HG02840 (cell line): ENCODE measurements around the gene MAST4.

ENCODE experiments used
- ATAC-seq: cut with Tn5 transposase; IDR thresholded peaks from one replicate; pipeline ENCODE4 v1.9.1; 2021; ENCODE audit warnings: mild to moderate bottlenecking, moderate library complexity, moderate number of reproducible peaks; ENCODE audit not compliant: unreplicated experiment, low FRiP score

The MAST4 gene

DNA sequence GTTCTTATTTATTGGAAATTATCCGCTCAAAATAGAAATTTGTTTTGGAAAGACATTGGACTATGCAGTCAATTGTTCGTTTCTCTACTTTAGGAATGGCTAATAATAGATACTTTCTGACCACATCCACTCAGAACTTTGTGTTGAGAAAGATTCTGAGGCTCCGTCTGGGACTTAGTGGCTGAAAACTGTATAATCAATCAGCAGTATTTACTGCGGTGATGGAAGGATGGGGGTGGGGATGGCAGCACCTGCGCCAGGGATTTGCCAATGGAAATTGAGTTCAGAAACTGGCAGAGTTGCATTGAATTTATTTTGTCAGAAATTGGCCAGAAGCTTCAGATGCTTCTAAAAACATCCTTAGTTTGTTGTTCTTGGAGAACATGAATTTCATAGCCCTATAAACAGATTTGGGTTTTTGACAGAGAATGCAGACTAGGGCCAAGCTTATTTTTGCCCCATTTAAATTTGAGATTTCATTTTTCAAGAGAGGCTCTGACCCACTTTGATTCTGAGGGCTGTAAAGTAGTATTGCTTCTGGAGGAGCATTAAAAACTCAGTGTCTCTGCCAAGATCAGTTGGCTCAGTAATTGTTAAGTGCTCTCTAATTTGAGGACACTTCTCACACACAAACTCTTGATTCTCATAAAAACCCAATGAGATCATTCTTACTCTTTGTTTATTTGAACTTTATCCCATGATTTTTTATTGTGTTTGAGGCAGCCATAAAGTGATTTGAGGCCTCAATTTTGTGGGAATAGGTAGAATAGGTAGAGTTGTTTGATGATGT is 385.3 kb downstream of the MAST4 start:
- ATAC-seq = no peak

DNA sequence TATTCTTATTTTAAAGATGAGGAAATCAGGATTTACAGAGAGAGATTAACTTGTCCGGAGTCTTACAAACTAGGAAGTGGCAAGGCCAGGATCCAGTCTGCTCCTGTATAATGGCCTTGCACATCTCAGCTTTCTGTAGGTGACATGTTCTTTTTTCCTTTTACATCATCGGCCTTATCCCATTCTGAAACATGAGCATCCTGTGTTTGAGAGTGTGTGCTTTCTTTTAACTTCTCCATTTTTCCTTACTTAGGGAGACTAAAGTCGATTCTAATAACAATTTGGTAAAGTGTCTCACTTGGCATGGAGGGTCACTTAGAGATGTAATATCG is 385.8 kb downstream of the MAST4 start:
- ATAC-seq = no peak

DNA sequence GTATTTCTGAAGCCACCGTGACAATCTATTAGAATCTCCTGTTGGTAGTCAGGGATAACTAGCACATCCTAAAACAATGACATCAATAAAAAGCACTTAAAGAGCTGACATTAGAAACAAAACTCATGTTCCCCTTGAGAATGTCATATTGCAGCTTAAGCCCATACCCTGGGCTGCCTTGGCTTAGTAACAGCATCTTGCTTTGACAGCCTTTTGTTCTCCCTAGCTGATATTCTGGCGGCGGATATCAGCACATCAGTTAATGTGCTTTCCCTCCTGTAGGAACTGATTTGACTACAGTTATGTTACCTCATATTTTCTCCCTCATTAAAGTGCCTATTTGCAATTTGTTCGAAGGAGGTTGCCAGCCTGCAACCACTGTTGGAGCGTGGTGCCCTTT is 386.3 kb downstream of the MAST4 start:
- no peak for ATAC-seq

DNA sequence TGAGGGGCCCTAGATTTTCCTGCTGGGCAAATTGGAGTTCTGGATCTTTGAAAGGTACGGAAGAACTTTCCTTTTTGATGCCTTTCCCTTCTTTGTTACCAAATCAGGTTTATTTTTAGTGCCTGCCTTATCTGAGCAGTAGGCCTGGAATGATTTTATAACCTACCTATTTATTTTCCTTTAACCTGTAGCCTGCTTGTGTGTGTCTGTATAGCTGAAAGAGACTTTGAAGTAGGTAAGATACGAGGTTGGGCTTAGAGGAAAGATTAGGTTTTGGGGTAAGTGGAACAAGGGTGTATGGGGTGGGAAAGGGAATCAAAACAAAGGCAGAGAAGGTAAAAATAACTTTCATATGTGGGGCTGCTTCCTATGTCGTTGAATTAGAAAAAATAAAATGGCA is 389.2 kb downstream of the MAST4 start:
- no peak for ATAC-seq

DNA sequence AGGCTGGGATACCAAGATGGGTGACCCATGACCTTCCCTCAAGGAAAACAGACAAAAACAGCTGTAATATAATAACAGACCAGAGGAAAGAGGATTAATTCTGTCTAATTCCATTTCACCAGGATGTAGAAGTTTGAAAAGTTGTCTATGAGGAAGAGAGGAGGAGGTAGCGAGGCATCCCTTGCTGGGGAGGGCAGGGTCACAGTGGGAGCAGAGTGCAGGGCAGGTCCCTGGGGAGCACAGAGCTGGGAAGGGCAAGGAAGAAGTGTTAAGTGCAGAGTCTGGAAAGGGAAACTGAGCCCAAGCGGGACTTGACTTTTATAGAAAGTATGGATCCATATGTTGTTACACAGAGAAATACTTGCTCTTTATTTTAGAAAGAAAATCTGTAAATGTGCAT is 389.8 kb downstream of the MAST4 start:
- ATAC-seq = no peak

DNA sequence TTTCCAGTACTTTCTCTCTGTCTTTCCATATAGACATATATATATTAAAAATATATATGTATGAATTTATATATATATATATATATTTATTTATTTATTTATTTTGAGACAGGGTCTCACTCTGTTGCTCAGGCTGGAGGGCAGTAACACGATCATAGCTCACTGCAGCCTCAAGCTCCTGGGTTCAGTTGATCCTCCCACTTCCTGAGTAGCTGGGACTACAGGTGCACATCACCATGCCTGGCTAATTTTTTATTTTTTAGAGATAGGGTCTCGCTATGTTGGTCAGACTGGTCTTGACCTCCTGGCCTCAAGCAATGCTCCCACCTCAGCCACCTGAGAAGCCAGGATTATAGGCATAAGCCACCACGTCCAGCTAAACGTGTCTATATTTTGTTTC is 390.3 kb downstream of the MAST4 start:
- no peak for ATAC-seq

DNA sequence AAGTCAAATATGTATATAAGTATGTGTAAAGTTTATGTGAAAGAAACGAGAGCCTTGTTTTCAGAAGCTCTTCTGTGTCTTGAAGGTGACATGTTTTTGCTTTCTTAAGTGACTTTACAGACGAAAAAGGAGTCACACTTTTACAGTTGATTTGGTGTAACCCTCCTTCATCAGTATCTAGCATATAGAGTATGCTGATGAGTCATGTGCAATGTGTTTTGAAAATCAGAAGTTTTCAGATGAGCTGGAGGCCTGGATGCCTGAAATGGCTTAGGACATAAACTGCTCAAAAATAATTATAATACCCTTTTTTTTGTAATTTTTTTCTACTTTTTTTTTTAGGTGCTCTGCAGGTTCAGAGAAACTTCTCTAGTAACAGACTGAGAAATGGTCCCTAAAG is 390.9 kb downstream of the MAST4 start:
- no peak for ATAC-seq

DNA sequence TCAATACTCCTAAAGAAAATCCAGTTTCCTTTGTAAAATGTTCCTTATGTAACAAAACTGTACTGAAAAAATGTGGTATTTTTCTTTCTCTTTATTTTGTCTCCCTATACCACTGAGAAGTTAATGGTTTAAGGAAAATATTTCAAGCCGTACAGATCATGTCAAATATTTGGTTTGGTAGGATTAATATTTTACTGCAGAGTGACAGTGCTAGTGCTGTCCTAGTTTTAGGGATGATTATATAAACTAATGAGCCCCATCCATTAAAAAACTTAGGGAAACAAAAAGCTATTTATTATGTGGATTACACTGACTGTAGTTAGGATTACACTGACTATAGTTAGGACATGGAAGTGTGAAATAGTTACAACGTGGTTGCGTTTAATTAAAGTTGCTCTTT is 391.3 kb downstream of the MAST4 start:
- ATAC-seq = no peak

DNA sequence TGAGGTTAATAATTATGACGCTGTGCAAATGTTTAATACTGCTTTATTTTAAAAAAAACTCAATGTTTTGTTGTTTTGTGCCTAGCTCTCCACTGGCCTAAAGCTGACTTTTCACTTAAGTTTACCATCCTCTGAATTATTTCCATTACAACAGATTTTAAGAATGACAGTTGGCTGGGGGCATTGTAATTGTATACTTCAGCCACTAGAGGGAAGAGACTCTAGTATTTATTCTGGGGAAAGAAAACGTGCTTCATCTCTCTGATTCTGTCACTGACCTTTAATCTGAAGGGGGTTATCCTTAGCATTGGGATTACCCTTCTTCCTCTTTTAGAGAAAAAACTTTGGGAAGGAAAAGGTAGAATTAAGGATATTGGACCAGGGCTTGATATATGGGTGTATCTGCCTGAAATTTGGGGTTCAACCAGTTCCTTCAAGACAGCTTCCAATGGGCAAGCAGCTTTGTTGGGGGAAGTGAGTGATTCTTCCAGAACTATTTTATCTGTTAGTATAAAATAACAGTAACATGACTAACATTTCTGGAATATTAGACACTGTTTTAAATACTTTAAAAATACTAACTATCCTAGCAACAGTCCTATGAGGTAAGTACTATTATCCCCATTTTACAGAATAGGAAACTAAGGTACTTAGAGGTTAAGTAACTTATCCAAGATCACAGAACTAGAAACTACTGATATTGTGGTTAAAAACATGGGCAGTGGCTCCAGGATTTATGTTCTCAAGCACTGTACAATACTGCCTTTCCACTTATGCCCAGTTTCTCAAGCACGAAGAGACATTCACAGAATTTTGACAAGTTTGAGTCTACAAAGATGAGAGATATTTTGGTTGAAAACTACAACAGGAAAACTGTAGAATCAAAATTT is 392.0 kb downstream of the MAST4 start:
- no peak for ATAC-seq

DNA sequence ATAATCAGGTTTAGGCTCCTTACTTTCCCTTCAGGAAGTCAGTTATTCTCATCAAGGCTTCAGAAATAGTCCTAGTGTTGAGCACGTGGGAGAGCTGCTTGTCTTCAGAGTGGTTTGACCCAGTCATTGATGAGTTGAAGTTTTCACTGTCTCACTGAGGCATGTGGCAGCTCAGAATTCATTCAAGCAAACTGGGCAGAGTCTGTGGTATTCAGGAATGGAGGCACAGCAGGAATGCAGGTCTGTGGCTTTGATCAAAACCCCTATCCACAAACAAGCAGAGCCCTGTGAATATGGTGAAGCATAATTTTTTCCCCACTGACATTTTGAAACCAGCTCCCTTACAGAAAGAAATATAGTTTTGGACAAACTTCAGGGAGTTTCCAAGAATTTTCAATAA is 393.1 kb downstream of the MAST4 start:
- no peak for ATAC-seq

DNA sequence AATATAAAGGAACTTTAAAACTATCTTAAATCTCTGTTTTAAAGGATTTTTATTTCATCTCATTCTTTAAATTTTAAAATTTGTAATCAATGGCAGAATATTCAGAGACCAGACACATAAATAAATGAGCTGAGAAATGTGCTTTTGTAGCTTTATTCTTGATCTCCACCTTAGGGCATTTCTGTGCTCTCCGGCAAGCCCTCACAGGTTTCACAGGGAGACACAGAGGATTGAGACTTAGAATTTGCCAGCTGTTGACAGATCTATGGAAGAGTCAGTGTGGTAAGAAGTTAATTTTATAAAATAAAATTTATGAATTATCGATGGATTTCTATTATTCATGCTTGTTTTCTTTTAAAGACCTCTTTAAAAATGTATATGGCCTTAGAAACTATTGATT is 393.6 kb downstream of the MAST4 start:
- ATAC-seq = no peak

DNA sequence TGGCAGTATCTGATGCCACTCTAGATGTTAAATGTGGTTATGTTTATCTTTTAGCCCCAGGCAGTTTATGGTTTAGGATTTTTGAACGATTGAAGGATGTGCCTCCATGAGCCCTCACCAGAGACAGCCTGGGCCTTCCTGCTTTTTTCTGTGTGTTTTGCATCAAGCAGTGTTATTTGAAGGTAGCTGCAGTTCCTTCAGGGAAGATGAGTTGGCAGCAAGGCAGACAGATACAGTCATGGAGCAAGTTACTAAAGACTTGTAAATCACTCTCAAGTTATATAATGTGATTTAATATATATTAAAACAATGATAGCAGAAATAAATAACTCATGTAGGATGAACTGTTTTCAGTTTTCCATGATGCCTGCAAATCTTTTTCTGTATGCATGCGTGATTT is 395.6 kb downstream of the MAST4 start:
- no peak for ATAC-seq

DNA sequence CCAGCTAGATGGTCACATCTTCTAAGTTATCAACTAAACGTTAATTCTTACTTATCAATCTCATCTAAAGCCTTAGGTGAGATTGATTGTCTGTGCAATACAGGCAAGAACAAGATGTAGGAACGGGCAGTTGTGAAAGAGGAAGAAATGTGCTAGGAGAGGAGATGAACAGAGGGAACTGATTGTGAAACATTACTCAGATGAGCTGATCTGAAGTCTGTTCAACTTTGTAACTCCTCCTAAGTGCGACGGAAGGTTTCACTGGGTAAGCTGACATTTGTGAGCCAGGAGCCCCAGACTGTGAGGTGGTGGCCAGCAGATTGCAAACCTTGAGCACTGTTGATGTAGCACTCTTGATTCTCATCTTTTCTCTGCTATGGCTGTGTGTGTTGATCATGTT is 396.4 kb downstream of the MAST4 start:
- no peak for ATAC-seq

DNA sequence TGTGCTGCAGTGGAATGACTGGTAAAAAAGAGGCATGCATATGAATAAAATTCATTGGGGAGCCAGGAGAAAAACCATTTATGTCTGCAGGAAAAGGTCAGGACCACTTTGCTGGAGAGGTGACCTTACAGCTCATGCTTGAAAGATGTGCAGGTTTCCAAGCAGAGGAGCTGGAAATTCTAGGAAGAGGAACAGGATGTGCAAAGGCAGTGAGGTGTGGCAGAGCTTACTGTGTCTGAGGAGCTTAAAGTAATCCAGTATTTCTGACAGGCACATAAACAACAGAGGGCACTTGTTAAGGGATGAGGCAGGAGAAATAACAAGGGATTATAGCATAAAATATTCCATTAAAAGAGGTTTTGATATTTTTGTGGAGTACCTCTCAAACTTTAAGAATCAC is 397.3 kb downstream of the MAST4 start:
- no peak for ATAC-seq

DNA sequence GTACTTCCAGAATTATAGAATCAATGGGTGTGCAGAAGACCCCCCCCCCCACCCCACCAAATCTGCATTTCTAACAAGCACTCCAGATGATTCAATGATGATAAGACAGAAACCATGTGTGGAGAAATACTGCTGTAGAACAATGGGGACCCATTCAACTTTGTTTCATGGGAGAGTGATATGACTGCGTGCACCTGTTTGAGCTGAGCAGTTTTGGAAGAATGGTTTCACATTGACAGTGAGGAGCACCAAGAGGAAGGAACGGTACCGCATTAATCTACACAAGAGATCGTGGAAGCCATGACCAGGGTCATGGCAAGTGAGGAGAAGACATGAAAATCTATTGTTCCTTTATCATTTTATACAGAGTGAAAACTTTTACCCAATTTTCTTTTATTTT is 397.7 kb downstream of the MAST4 start:
- no peak for ATAC-seq

DNA sequence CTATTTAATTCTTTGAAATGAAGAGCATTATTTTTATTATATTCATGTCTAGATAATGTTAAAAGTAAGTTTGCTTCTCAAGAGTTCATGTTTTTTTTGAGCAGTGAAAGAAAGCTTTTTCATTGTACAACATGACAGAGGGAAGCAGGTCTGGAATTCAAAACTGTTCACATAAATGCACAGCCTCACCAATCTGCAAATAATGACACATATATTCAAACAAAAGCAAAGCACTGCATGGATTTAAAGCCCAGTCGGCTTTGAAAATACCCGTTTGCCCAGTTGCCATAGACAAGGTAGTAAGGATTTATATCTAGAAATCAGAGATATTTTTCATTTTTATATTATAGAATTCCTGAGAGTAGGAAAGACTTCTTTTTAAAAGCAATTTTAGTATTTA is 398.6 kb downstream of the MAST4 start:
- no peak for ATAC-seq

DNA sequence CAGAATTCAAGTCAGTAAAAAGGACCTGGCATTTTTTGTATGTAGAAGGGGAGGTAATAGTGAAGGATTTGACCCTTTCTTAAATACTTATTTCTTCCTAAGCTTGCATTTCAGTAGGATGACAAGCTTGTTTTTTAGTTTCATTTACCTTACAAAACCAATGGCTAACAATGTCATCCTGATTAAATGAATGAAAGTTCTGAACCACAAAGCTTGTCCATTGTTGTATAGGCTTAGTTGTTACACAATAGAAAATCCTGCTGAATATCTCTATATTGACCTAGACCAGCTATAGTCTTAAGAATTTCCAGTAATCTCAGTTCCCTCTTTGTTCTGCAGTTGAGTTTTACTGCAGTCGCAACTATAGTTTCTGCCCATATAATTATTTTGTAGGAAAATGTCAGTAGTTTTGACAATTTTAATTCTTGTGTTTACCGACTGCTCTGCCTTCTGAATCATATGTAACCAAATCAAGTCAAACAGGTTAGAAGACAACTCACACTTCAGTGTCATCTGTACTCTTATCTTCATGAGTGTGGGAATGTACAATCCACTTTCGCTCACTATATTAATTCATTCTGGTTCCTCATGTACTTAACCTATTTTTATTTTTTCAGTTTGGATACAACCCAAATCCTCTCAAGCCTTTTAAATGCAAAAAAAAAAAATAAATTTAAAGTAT is 404.7 kb downstream of the MAST4 start:
- no peak for ATAC-seq

DNA sequence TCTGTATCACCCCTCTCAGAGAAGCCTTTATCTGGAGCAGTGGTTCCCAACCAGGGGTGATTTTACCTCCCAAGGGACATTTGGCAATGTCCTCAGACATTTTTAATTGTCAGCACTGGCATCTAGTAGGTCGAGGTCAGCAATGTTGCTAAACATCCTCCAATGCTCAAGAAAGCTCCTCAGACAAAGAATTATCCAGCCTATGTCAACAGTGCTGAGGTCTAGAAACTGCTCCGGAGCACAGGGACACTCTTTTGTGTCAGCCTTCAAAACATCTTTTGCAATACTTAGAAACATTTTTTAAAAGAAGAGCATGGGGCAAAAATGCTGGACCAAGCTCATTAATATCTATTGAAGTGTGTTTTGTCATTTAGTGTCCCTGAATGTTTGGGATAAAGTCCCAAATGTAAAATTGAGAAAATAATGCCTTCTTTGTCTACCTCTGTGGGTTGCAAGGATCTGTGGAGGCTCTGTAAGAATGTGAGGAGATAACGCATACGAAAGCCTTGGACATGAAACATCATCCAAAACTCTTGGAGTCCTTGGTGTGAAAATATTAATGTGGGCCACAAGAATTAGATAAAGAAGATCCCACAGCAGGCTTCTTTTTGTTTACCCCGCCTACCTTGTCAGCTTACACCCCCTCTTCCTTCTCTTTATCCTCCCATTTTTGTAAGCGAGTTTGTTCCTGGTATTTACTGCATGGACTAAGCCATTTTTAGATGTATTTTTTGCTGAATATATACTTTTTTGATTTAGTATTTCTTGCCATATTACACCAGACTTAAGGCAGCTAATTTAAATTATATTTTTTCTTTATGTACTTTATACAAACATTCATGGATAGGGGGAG is 406.9 kb downstream of the MAST4 start:
- no peak for ATAC-seq

DNA sequence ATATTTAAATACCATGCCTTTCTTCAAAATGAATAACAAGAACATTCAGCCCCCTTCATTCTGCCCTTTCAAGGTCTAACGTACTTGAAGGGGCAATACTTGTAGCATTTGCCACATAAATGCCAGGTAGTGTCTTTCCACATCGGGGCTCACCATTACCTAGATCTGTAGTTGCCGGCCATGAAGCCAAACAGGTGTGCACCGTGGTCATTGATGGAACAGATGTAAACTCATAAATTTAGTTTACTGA is 407.4 kb downstream of the MAST4 start:
- ATAC-seq = no peak

DNA sequence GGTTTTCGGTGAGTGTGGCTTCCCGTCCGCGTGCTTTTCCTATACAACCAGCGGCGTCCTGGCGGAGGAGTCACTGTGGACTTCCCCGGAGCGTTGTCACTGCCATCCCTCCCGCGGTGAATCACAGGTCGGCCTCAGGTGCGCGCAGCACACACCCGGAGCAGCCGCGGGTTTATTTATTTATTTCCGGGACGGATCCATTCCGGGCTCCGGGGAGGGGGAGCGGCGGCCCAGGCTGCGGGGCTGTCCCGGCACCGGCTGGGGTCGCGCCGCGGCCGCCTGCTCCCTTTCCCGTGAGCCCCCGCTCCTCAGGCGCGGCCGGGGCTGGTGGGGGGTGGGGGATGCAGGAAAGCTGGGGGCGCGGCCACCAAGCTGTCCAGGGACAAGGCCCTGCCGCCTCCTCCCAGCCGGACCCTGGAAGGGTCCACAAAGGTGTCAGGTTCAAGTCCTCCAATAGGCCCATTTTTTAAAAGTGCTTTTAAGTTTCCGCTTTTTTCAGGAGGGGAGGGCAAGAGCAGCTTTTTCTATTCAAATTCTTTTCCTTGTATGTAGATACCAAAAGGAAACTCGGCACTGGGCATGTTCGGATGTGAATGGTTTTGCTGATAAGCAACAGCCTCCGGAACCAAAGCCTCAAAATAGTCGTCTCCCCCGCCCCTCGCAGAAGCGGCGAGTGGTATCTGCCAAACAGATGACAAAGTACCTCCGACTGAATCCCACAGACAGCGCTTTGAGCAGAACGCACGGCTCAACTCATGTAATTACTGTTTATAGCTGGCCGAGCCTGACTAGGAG is 407.9 kb downstream of the MAST4 start:
- ATAC-seq = no peak
